B cell (primary cell): ENCODE results near the gene CLSTN2.

Experiments used
- EZH2 ChIP-seq: IDR thresholded peaks from 2 replicates; pipeline ENCODE4 v1.6.1; 2012; ENCODE audit warnings: borderline replicate concordance, low read depth, mild to moderate bottlenecking, moderate library complexity, low read length; ENCODE audit not compliant: insufficient read depth, poor library complexity, severe bottlenecking
- TF ChIP-seq, protein P1 (sequence below): fragments of 200-600 bp; IDR thresholded peaks from one replicate; pipeline ENCODE4 v1.8.0; 2022; ENCODE audit warnings: antibody characterized with exemption, mild to moderate bottlenecking

DNA sequence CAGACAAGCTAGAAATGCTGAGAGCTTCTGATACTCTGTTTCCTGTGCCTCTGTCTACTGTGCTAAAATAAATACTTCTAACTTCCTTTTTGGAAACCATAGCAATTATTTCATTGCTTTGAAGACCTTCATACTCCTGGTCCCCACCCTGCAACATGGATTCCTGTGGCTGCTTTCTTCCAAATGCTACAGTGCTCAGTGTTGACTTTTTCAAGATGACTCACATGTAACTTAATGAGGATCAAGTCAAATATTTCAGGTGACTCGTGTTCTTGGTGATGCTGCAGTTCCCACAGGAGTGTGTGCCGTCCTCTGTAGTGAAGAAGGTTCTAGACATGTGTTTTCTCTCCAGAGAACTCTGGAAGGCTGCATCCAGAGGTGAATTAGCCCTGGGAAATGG is 288.6 kb downstream of the CLSTN2 start:
- TF ChIP-seq EZH2, result no peak
- TF ChIP-seq, protein P1, sequence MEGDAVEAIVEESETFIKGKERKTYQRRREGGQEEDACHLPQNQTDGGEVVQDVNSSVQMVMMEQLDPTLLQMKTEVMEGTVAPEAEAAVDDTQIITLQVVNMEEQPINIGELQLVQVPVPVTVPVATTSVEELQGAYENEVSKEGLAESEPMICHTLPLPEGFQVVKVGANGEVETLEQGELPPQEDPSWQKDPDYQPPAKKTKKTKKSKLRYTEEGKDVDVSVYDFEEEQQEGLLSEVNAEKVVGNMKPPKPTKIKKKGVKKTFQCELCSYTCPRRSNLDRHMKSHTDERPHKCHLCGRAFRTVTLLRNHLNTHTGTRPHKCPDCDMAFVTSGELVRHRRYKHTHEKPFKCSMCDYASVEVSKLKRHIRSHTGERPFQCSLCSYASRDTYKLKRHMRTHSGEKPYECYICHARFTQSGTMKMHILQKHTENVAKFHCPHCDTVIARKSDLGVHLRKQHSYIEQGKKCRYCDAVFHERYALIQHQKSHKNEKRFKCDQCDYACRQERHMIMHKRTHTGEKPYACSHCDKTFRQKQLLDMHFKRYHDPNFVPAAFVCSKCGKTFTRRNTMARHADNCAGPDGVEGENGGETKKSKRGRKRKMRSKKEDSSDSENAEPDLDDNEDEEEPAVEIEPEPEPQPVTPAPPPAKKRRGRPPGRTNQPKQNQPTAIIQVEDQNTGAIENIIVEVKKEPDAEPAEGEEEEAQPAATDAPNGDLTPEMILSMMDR, result no peak
